ENCODE measurements around the gene IKBKE.

IKBKE gene

DNA sequence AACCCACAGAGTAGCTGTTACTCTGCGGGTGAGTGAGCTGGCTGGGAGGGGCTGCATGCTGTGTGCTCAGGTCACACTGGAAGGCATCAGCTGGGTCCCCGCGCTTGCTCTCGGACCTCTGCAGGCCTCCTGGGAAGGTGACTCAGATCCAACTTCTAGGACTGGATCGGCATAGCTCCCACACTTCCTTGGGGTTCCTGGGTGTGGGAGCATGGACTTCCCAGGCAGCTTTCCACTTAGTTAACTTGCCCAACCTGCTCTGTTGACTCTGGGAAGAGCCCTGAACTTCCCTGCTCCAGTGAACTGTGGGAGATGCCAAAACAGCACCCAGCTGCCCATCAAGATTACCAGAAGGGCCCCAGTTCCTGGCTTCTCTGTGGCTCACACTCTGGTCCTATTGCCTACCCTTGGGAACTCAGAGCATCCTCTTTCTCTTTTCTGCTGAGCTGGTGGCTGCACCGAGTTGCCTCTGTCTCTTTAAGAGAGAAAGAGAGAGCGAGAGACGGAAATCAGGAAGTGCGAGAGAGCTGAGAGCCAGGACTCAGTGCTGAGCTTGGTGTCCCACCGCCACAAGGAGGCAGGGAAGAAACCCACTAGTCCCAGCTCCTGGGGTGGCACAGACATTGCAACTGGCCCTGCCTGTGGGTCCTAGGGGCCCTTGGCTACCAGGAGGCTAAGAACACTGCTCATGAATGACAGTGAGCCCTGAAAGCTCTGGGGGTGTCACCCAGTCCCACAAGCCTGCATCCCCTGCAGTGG lies at the start of gene IKBKE:
TSS of gene IKBKE (plus strand) at position 544 of the 759 bp plus-strand sequence. CDS start 2,752 bp downstream, outside the sequence.
- no peak for DNase-seq

DNA sequence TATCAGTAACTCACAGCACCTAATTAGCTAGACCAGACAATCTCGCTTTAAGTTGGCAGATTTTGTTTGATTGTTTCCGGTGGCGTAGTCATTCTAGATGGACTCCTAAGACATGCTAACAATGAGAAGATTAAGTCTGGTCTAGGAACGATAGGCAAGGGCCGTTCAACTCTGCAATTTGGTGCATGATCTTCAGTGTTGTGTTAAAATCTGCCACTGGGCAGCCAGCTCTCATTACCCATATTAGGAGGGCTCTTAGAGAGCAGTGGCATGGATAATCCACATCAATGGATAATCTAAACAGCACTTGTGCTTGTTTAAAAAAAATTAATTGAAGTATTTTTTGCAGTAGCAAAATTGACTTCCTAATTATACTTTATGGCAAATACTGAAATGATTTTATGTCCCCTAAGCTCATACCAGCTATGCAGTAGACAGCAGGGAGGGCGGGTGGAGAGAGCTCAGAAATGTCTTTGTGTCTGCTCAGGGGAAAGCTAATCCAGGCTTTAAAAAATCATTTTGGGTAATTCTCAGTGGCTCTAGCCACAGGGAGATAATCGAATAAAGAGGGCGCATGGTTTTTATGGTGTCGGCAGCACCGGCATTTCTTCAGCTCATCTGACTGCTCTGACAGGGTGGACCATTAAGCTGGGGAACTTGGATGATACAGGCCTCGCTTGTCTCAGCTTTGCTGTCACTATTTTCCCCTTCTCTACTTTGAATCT lies 48.5 kb upstream of the IKBKE start:
- no peak for DNase-seq

DNA sequence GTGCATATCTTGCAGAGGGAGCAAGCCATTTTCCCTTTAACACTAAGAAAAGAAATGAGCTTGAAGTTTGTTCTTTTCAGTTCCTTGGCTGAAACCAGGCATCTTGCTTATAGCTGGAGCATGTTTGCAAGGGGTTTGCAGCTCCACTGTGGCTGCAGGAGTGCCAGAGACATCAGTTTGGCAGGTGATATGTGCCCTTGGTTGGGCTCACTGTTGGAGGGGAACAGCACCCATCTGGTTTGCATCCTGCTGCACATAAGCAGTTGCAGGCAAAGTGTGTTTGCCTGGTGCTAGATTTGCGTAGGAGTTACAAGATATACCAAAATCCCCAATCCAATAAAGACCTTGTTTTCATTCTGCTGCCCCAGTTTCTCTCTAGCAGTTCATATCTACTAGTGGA lies 47.8 kb upstream of the IKBKE start:
- no peak for DNase-seq

GRCh38 chr1:206427291-206427690 lies 43.0 kb upstream of the IKBKE start:
- DNase-seq: no peak

DNA sequence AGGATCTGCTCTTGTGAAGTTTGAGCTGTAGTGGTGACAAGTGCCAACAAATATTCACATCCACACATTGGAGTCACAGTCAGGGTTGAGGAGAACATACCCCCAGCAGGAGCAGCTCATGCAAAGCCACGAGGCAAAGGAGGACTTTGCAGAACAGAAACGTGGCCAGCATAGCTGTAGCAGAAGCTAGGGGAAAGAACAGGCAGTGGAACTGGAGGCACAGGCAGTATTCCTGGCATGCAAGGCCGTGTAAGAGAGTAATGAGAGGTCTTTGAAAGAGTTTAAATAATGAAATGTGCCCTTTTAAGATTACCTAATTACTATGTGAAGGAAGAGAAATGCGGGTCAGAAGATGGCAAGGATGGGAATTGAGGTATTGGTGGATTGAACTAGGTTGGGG lies 40.9 kb upstream of the IKBKE start:
- no peak for DNase-seq

- no peak for DNase-seq
These were observed 40.0 kb upstream of the IKBKE start for GRCh38 chr1:206430031-206430983.

DNA sequence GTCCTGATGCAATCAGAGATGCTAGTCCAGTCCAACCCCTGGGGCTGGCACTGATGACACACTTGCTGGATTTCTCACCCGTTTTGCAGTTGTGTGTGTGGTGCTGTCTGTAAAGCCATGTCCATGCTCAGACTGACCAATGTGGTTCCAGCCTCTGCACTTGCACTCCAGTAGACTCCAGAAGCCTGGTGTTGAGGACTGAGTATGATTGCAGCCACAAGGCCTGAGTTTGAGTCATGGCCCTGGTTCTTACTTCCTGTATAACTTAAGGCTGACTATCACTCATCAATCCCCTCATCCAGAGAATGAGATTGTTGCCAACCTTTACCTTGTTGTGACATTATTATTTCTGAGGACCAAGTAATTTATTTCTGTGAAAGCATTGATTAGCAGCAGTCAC lies 34.8 kb upstream of the IKBKE start:
- no peak for DNase-seq

GRCh38 chr1:206438554-206438953 lies 31.7 kb upstream of the IKBKE start:
- DNase-seq: no peak

GRCh38 chr1:206439205-206439604 lies 31.1 kb upstream of the IKBKE start:
- no peak for DNase-seq

GRCh38 chr1:206441336-206441967 lies 28.8 kb upstream of the IKBKE start:
- DNase-seq: no peak

- no peak for DNase-seq
These were observed 28.2 kb upstream of the IKBKE start for GRCh38 chr1:206442101-206442500.

GRCh38 chr1:206445116-206445515 lies 25.2 kb upstream of the IKBKE start:
- DNase-seq: no peak

- DNase-seq: no peak
These were observed 24.3 kb upstream of the IKBKE start for GRCh38 chr1:206445911-206446356.

- no peak for DNase-seq
These were observed 23.4 kb upstream of the IKBKE start for GRCh38 chr1:206446688-206447421.

DNA sequence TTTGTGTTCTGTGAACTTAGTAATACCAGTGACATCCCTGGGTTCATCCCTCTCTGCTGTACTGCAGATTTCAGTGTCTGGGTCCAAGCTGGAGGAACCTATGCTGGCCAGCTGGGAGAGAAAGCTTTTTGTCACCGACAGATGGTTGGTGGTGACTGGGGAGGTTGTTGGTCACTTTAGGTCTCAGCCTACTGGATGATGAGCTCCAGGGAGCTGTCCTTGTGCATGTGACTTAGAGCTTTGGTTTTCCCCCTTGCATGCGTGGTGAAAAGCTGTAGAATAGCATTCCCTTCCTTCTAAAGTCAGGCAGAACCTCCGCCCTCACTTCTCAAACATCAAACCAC lies 22.9 kb upstream of the IKBKE start:
- DNase-seq: no peak

DNA sequence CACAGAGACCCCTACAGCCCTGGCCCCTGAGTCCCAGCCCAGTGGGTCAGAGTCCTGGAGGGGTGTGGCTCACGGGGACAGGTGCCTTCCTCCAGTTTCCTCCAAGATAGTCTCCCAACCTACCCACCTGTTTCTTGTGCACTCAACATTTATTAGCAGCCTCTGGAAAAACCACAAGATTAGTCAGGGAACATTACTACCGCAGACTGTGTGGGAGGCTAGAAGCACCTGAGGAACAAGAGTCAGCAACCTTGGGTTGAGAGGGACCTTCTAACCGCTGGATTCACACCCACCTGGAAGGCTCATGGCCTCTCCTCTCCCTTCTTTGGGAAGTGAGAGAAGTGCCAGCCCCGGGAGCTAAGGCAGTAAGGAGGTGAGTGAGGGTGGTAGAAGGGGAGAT lies 22.5 kb upstream of the IKBKE start:
- no peak for DNase-seq

DNA sequence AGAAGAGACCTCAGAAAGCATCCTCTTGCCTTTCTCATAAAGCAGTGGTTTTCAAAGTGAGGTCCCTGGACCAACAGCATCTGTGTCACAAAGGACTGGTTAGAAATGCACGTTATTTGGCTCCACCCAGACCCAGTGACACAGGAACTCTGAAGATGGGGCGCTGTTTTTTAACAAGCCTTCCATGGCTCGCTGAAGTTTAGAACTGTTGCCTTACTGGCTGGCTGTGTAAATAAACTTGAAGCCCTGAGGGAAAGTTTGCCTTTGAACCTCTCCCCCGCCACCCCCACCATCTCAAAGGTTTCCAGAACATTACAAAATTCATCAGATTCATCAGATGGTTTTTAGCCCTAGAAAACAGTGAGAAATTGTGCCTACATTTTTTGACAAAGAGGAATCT lies 21.8 kb upstream of the IKBKE start:
- DNase-seq: no peak

DNA sequence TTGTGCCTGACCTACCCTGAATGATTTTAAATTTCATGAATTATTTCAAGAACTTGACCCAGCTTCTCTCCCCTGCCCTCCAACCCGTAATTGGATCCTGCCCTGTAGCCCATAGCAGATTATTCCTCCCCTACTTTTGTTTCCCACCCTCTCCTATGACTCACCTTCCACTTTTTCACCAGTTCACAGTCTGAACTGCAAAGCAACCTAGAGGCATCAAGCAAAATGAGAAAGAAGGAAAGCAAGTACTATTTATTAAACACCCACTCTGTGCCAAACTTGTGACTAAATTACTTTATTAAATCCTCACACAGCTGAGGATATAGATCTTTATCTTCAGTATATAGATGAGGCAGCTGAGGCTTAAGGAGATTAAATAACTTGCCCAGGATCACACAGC lies 20.7 kb upstream of the IKBKE start:
- no peak for DNase-seq

DNA sequence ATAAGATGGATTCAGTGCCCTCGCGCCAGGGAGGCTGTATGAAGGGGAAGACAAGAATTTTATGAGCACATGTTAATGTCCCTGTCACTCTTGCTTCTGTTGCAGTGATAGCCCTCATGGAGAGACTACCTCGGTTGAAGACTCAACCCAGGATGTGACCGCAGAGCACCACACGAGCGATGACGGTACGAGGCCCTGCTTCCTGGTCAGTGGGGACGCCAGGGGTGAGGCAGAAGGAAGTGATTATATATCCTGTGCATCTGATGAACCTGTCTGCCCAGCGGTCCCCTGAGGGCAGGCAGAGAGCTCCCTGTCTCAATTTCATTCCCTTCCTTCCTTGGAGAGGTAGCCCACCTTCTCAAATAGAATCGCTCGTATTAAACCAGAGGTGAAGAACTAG lies 20.0 kb upstream of the IKBKE start:
- no peak for DNase-seq

DNA sequence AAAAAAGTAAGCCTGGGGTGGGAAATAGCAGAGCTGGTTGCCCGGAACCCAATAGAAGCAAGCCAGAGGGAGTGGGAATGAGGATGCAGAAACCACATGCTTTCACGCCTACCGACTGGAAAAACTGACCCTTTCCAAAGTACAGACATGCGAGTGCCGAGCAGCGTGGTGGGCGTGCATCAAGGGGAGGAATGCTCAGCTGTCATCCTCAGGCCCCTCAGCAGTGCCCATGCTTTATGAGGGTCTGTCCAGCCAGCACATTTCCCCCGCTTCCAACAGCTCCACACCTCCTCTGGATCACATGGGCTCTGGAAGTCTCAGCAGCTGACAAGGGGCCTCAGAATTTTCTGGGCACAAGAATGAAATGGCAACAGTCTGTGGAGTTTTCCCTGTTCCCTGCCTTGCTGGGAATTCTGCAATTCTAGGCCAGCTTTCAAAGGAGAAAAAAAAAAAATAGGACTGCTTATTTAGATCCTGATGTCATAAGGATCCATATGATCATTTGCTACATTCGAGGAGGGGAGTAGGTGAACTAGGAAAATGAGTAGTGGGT lies 19.1 kb upstream of the IKBKE start:
- no peak for DNase-seq

- DNase-seq: no peak
These were observed 17.2 kb upstream of the IKBKE start for GRCh38 chr1:206453111-206453510.

- DNase-seq: no peak
These were observed 15.0 kb upstream of the IKBKE start for GRCh38 chr1:206455289-206455665.

Measured in NCI-H1930 (cell line).